Body of pancreas (tissue), 4 donors: ENCODE measurements around the gene OR10P1. TPM values are rescaled to one million over a fixed set of nuclear protein-coding genes. Genes with fewer than 3 reads are reported as not detected.

Source experiments
- ATAC-seq: fragments of 150-250 bp; one replicate; pipeline ENCODE4 v1.9.1; 2016
- DNase-seq, 4 donors: peaks; one replicate each; pipeline ENCODE4 v3.0.0-alpha.2; 2019
- H3K27ac ChIP-seq, 4 donors: fragments of 200-600 bp; sonication (generic); 1 replicate in 3 of 4; 2 replicates in 1 of 4; pipeline versions ENCODE4 v1.5.1 to v1.6.1; 2016 to 2019; ENCODE audit warnings: mild to moderate bottlenecking in 1 of 4, mixed read lengths in 1 of 4, moderate library complexity in 1 of 4
- H3K27me3 ChIP-seq, 2 donors: fragments of 200-600 bp; sonication (generic); one replicate each; pipeline ENCODE4 v1.6.0; 2016; ENCODE audit warnings: mild to moderate bottlenecking in 1 of 2
- H3K36me3 ChIP-seq, 2 donors: fragments of 200-600 bp; sonication (generic); replicated peaks in 1 of 2; 2 replicates each; pipeline ENCODE4 v1.5.1; 2016; ENCODE audit warnings: low read depth in 2 of 2; ENCODE audit not compliant: insufficient read depth in 1 of 2
- H3K4me1 ChIP-seq: fragments of 200-600 bp; sonication (generic); one replicate; pipeline ENCODE4 v1.6.0; 2016
- H3K4me3 ChIP-seq, 2 donors: fragments of 200-600 bp; sonication (generic); 1 replicate in 1 of 2; 2 replicates in 1 of 2; pipeline ENCODE4 v1.5.1; 2016 to 2019
- H3K9me3 ChIP-seq, 3 donors: fragments of 200-600 bp; sonication (generic); 1 replicate in 2 of 3; 2 replicates in 1 of 3; pipeline ENCODE4 v1.5.1; 2016
- CTCF ChIP-seq, 7 experiments: fragments of 450-650 bp in 4 of 7; fragments of 200-600 bp in 3 of 7; sonication (generic) in 3 of 7; IDR thresholded peaks; one replicate each; pipeline ENCODE4 v1.5.1; 2016 to 2019; ENCODE audit warnings: antibody characterized with exemption in 7 of 7
- POLR2A ChIP-seq, 3 donors: fragments of 450-650 bp; IDR thresholded peaks; one replicate each; pipeline ENCODE4 v1.6.1; 2016; ENCODE audit warnings: antibody characterized with exemption in 3 of 3, mild to moderate bottlenecking in 2 of 3
- WGBS, 2 donors: methylation state at CpG; one replicate each; pipeline ENCODE4 v1.1.5; 2017; 5-methylcytosine and 5-hydroxymethylcytosine counted together
- intact Hi-C: fragments of 100-400 bp; cut with DNase I; formaldehyde crosslinking; loops from one replicate; pipeline ENCODE4 v1.15.1; 2023
- total RNA-seq, 2 donors: library from RNA; depleted of rRNA; stranded (reverse); fragments of >200 nt; gene quantifications; one replicate each; pipeline ENCODE4 v1.1.0, GENCODE V29; 2016

Gene OR10P1
- total RNA-seq, 2 donors from 2014 or later = not detected

- no peaks in the 10 kb centered on the region for H3K9me3 ChIP-seq
- intact Hi-C loops = no loop called here
- no peaks in the 10 kb centered on the region for H3K36me3 ChIP-seq
- peak overlapping the region in 1 of 4 donors; percentile 29 for H3K27ac ChIP-seq
- peaks cover 7% of the 10 kb centered on the region for H3K4me1 ChIP-seq
- 47 to 50% methylated on average over 6 of the region's 6 CpGs for WGBS, 2 donors
- no peak overlapping the region for H3K4me3 ChIP-seq
- no peak for TF ChIP-seq POLR2A (IDR thresholded peaks at IDR 0.05)
- TF ChIP-seq CTCF (IDR thresholded peaks at IDR 0.05) = no peak
- no peak for ATAC-seq
- peak in 1 of 4 donors; percentile 19 for DNase-seq
- H3K27me3 ChIP-seq = no peaks in the 10 kb centered on the region
These were observed 40.0 kb downstream of the OR10P1 start for GRCh38 chr12:55676707-55677106.

GRCh38 chr12:55679691-55680090 is 43.0 kb downstream of the OR10P1 start:
- Histone ChIP-seq H3K27me3 (no peaks in the 10 kb centered on the region), H3K4me3 (no peak overlapping the region), H3K36me3 (no peaks in the 10 kb centered on the region), H3K27ac (no peak overlapping the region), H3K4me1 (peaks cover 14% of the 10 kb centered on the region), H3K9me3 (no peaks in the 10 kb centered on the region)
- WGBS, 2 donors = 78 to 81% methylated on average over 5 of the region's 5 CpGs
- intact Hi-C loops = no loop called here
- TF ChIP-seq CTCF (IDR thresholded peaks at IDR 0.05) (no peak), POLR2A (IDR thresholded peaks at IDR 0.05) (no peak)
- ATAC-seq (no peak), DNase-seq (no peak)

DNA sequence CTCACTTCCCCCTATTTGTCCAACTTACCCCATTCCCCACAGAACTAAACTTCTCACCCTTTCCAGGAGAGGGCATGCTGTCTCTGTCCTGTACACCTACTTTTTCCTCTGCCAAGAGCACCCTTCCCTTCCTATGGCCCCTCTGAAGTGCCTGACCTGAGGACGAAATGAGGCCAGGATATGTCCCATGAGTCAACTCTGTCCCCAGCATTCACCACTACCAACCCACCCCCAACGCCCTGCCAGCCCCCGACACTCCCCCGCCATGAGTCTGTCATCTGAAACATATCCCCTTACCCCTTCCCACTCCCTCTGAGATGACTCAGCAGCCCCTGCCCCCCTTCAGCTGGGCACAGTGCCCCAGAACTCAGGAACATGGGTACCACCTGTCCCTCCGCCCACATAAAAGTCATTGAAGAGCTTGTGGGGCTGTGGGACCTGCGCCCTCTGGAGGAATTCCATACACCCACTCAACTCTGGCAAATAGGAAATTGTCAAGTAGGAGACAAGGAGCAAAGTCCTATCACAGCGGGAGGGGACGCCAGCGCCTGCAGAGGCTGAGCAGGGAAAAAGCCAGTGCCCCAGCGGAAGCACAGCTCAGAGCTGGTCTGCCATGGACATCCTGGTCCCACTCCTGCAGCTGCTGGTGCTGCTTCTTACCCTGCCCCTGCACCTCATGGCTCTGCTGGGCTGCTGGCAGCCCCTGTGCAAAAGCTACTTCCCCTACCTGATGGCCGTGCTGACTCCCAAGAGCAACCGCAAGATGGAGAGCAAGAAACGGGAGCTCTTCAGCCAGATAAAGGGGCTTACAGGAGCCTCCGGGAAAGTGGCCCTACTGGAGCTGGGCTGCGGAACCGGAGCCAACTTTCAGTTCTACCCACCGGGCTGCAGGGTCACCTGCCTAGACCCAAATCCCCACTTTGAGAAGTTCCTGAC is 44.7 kb downstream of the OR10P1 start:
- Histone ChIP-seq H3K9me3 (no peaks in the 10 kb centered on the region), H3K36me3 (no peaks in the 10 kb centered on the region), H3K27ac (peak overlapping the region in 3 of 4 donors; percentile 30 to 64 (median 41)), H3K27me3 (no peaks in the 10 kb centered on the region), H3K4me3 (peak overlapping the region in 1 of 2 donors; percentile 3), H3K4me1 (peaks cover 14% of the 10 kb centered on the region)
- peak; percentile 29 to 56 (median 53) for TF ChIP-seq POLR2A (IDR thresholded peaks at IDR 0.05)
- TF ChIP-seq CTCF (IDR thresholded peaks at IDR 0.05) = peak; percentile 39 to 70 (median 52)
- ATAC-seq = peak; percentile 91
- WGBS, 2 donors = 5% methylated on average over 14 to 17 of the region's 17 CpGs
- intact Hi-C loops = no loop called here
- peak; percentile 67 to 86 (median 84) for DNase-seq

DNA sequence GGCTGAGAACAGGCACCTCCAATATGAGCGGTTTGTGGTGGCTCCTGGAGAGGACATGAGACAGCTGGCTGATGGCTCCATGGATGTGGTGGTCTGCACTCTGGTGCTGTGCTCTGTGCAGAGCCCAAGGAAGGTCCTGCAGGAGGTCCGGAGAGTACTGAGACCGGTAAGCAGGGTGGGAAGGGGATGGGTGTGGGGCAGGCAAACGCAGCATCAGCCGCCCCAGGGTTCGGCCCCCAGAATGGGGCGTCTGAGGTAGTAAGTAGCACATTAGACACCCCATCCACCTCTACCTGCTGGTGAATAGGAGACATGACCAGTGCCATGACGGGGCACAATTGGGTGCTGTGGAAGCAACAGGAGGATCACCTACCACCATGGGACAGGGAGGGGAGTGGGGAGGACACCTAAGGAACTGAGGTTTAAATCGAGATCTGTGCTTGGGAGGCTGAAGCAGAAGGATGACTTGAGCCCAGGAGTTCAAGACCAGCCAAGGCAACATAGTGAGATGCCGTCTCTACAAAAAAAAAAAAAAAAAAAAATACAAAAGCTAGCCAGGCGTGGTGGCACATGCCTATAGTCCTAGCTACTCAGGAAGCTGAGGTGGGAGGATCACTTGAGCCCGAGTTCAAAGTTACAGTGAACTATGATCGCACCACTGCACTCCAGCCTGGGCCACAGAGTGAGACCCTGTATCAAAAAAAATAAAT is 45.5 kb downstream of the OR10P1 start:
- H3K27me3 ChIP-seq = no peaks in the 10 kb centered on the region
- intact Hi-C loops = no loop called here
- H3K36me3 ChIP-seq = no peaks in the 10 kb centered on the region
- H3K27ac ChIP-seq = peak overlapping the region in 1 of 4 donors; percentile 64
- peaks cover 14% of the 10 kb centered on the region for H3K4me1 ChIP-seq
- WGBS, 2 donors = 65 to 74% methylated on average over 12 to 13 of the region's 13 CpGs
- no peak for DNase-seq
- no peaks in the 10 kb centered on the region for H3K9me3 ChIP-seq
- peak overlapping the region in 1 of 2 donors; percentile 3 for H3K4me3 ChIP-seq
- TF ChIP-seq CTCF (IDR thresholded peaks at IDR 0.05) (no peak), POLR2A (IDR thresholded peaks at IDR 0.05) (no peak)
- ATAC-seq = no peak
